Activated CD8-positive, alpha-beta memory T cell treated with anti-CD3 and anti-CD28 coated beads for 4 hours (primary cell): ENCODE results near the gene KLHDC4.
"Not testable (repeated sequence)": the region's sequence is repeated elsewhere in the genome, so short reads cannot be mapped to it uniquely, and the experiment has no call there.

Experiments
- DNase-seq, 2 donors: peaks; one replicate each; pipeline ENCODE4 v3.0.0-alpha.2; 2020; ENCODE audit warnings: low read depth in 2 of 2

Gene KLHDC4

DNA sequence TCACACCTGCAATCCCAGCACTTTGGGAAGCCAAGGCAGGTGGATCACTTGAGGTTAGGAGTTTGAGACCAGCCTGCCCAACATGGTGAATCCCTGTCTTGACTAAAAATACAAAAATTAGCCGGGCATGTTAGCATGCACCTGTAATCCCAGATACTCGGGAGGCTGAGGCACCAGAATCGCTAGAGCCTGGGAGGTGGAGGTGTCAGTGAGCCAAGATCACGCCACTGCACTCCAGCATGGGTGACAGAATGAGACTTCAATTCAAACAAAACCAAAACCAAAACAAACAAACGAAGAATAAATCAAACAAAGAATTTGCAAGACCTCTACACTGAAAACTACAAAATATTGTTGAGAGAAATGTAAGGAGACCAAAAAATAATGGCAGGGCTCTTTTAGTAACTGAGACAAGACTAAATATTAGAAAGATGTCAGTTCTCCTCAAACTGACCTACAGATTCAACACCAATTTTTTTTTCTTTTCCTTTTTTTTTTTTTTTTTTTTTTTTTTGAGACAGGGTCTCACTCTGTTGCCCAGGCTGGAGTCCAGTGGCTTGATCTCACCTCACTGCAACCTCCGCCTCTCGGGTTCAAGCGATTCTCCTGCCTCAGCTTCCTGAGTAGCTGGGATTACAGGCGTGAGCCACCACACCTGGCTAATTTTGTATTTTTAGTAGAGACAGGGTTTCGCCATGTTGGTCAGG lies 23.1 kb upstream of the KLHDC4 start:
- not testable (repeated sequence) for DNase-seq

DNA sequence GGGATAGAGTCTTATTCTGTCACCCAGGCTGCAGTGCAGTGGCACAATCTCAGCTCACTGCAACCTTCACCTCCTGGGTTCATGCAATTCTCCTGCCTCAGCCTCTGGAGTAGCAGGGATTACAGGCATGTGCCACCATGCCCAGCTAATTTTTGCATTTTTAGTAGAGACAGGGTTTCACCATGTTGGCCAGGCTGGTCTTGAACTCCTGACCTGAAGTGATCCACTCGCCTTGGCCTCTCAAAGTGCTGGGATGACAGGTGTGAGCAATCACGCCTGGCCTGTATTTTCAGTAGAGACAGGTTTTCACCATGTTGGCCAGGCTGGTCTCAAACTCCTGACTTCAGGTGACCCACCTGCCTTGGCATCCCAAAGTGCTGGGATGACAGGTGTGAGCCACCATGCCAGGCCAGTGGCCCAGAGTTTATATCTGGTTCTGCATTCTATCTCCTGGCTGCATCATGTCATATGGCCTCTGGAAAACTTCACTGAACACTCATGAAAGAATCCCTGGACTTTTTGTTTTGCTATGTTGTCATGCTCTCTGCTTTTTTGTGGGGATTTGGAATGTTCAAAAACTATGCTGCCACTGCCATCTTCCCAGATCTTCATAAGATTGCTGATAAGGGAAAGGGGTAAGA lies 21.8 kb upstream of the KLHDC4 start:
- DNase-seq, result not testable (repeated sequence)

DNA sequence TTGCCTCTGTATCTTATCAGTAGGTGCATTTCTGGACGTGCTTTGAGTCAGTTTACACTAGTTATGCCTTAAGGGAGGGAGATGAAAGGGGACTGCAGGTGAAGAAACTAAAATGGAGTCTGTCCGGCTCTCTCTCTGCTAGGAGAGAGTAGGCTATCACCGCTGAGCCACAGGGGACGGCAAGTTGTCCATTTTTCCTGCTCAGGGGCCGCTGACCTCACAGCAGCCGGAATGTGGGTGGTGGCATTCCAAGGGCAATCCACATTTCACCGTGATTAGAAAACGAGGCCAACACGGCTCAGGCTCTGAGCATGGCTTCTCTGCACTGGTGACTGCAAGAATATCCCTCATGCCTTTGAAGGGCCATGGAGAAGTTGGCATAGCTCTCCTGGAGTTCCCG lies 19.0 kb upstream of the KLHDC4 start:
- DNase-seq, result no peak

DNA sequence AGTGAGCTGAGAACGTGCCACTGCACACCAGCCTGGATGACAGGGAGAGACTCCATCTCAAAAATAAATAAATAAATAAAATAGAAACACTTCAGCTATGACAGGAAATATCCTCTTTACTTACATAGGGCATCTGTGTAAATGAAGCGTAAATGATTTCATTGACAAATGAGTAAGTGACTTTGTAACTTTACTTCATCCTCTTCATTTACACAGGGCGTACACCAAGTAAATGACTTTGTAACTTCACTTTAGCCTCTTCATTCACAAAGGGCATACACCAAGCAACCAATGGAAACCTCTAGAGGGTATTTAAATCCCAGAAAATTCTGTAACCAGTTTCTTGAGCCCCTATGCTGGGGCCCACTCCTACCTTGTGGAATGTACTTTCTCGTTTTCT lies 16.2 kb upstream of the KLHDC4 start:
- no peak for DNase-seq

DNA sequence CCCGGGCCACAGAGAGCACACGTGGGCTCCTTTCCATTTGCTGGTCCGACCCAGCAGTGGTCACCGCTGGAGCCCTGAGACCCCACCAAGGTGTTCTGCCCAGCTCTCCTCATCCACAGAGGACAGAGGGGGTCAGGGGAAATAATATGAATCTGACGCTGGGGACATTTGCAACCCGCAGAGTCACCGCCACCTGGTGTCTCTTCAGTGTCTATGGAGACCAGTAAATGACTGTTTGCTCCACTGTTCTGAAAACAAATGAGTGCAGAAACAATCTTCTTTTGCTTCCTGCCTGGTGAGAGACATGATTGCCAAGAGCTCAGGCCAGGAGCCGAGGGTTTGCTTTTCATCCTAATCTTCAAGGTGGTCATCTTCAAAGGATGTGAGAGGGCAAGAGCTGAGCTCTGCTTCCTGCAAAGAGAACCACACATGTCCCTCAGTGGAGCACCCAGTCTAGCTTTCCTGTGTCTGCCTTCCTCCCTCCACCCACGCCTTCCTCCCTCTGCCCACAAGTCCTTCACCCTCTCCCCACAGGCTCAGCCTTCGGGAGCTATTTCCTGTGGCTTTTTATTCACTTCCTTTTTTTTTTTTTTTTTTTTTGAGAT lies 14.7 kb upstream of the KLHDC4 start:
- peak; percentile 6 to 38 for DNase-seq

DNA sequence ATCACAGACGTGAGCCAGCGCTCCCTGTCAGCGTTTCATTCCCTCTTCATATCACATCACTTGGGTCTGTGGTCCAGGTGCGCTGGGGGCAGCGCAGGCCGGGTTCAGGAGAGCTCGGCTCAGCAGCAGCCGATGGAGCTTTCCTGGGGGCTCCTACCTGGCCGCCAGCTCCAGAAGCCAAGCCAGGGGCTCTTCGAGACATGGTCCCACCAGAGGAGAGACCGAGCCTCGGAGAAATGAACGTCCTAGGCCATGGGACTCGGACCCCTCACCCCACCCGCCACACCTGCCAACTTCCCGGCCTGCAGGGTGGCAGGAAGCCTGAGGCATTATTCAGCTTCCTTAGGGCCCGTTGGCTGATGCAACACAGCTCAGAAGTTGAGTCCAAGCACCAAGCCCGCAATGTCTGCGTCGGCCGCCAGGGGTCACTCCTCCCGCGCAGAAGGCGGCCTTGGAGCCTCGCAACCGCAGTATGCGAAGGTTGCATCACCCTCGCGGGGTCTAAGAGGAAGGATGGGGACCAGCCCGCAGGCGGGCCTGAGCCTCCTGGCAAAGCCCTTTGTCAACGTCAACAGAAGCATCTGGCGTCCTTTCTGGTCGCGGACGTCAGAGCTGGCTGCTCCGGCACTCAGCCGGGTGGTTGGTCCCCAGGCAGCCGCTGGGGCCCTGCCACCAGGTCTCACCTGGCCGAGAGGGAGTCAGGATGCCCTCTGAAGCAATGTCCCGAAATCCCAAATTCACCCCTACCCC lies 13.2 kb upstream of the KLHDC4 start:
- peak; percentile 87 to 93 for DNase-seq

DNA sequence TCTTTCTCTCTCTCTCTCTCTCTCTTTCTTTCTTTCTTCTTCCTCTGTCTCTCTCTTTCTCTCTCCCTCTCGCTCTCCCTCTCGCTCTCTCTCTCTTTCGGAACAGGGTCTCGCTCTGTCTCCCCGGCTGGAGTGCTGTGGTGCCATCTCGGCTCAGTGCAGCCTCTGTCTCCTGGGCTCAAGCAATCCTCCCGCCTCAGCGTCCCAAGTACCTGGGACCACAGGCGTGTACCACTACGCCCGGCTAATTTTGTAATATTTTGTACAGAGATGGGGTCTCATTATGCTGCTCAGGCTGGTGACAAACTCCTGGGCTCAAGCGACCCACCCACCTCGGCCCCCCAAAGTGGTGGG lies 12.7 kb upstream of the KLHDC4 start:
- DNase-seq, result no peak

DNA sequence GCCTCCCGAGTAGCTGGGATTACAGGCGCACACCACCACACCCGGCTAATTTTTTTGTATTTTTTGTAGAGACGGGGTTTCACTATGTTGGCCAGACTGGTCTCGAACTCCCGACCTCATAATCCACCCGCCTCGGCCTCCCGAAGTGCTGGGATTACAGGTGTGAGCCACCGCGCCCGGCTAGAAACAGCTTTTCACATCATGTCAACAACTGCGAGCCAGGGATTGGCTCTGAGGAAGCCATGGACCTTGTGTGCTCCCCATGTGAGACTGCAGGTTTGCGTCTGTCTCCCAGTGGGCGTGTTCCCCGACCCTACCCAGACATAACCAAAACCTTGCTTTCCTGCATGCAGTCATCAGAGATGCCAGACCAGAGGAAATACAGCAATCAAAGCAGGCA lies 8.1 kb upstream of the KLHDC4 start:
- DNase-seq, result not testable (repeated sequence)

DNA sequence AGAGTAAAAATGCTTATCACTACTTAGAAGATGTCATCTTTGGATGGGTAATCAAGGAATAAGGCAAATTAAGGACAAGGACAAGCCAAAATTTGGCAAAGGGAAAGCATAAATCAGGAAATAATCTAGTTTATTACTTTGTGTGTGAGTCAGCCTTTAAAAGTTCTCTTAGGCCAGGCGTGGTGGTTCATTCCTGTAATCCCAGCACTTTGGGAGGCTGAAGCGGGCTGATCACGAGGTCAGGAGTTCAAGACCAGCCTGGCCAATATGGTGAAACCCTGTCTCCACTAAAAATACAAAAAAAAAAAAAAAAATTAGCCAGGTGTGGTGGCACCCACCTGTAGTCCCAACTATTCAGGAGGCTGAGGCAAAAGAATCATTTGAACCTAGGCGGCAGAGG lies 1.7 kb upstream of the KLHDC4 start:
- not testable (repeated sequence) for DNase-seq

DNA sequence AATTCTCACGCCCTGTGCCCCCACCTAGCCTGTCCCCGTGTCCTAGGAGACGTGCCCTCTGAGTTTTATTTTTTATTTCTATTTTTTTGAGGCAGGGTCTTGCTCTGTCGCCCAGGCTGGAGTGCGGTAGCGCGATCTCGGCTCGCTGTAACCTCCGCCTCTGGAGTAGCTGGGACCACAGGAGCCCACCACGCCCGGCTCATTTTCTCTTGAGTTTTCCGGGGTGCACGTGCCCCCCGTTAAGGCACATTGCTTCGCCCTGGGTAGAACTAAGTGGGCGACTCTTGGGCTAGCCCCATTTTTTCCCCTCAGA lies 655 bp upstream of the KLHDC4 start:
- no peak for DNase-seq

DNA sequence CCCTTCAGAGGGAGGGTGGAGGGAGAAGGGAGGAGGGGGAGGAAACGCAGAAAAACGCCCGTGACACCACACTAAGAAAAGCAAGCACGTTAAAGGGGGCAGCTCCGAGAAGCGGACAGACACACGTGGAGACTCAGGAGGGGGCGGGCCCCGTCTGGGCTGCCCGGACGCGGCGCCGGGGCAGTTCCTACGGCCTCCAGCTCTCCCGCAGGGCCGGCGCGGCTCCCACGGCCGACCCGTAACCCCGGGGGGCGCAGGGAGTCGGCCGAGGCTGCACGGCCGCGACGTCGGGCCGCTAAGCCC lies 362 bp downstream of the KLHDC4 start:
- peak; percentile 52 to 54 for DNase-seq

DNA sequence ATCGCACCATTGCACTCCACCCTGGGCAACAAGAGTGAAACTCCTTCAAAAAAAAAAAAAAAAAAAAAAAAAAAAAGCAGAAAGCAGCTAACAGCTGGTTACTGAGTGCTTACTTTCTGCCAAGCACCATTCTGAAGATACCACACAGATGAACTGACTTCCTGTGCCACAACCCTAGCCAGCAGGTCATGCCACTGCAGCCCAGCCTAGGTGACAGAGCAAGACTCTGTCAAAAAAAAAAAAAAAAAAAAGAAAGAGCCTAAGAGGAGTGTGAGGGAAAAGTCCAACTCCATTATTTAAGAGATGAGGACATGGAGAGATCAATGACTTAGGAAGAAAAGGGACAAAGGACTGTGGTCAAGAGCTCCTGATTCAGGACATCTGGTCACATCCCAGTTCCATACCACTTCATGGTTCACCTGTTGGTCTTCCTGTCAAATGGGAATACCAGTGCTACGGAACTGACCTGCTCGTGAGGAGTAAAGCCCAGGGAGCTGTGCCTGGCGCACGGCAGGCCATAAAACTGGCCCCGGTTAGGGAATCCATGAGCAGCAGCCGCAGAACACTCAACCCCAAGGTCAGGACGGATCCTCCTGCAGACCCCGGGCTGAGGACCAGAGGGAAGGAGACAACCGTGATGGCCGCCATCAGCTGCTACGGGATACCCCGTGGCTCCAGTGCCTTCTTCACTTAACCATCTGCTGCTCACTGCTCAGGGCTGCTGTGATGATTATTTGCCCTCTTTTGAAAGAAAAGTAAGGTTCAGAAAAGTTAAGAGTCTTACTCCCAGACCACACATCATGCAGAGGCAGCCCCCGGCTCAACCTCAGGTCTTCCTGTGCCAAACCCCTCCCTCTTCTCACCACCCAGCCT lies 950 bp downstream of the KLHDC4 start:
- no peak for DNase-seq

DNA sequence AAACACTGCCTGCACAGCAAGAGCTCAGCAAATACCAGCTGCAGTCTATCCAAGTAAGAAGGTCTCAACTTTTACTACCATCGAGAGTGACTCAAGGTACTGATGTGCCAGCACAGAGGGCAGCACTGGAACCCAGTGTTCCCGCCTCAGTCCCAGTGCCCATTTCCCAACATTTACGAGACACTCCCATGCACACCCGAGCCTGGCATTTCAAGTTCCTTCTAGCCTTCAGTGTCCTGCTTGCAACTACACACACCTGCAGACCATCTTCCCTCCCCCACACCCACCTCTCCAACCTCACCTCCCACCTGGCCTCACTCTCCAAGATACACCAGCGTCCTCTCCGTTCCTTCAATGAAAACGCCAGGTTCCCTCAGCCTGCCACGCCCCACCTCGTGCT lies 3.2 kb downstream of the KLHDC4 start:
- DNase-seq, result no peak

DNA sequence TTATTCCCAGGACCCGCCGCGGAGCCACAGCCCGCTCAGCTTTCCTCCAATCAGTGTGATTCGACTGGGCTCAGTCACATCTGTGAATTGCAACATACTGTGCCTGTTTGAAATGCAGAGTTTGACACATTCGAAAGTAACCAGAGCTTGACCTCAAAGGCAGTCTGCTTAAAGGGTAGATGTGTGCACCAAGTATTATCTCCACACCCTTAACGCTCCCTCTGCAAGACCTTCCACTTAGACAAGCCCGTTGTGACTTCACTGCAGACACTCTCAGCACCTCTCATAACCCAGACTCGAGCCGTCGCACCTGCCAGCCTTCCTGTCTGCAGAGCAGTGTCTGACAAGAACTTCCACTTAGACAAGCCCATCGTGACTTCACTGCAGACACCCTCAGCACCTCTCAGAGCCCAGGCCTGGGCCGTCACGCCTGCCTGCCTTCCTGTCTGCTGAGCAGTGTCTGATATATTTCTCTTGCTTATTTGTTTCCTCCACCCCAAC lies 3.7 kb downstream of the KLHDC4 start:
- DNase-seq, result peak in 1 of 2 donors; percentile 26

DNA sequence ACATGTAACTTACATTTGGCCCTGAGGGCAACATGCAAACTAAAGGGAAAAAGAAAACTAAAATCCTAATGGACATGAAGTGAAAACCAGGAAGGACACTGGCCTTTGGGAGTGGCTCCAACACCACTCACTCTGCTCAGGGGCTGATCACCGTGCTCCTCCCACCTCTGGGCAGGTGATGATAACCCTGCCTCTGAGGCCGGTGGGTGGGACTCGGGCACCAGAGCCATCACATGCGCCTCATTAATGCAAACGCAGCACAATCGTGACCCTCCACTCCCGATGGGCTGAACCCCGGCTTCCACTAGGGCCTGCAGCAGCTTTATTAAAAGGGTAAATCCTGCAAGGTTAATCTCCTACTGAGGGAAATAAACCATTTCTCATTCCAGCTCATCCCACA lies 4.7 kb downstream of the KLHDC4 start:
- no peak for DNase-seq

DNA sequence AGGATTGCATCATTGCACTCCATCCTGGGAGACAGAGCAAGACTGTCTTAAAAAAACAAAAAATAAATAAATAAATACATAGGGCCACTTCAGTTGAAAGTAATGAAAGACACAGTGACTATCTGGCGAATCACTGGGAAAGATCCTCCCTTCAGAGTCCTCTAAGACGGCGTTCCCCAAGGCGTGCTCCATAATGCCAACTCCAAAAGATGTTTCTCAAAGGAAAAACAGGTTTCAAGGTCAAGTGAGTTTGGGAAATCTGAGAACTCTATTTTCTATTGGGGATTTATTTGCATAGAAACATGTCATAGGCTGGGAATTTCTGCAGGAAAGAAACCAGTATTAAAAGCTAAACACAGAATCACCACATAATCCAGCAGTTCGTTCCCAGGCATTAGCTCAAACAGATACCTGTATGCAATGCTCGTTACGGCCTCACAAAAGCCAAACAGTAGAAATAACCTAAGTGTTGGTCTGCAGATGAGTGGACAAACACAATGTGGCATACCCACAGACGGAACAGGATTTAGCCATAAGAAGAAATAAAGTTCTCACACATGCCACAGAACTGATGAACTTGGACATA lies 7.9 kb downstream of the KLHDC4 start:
- DNase-seq, result no peak

DNA sequence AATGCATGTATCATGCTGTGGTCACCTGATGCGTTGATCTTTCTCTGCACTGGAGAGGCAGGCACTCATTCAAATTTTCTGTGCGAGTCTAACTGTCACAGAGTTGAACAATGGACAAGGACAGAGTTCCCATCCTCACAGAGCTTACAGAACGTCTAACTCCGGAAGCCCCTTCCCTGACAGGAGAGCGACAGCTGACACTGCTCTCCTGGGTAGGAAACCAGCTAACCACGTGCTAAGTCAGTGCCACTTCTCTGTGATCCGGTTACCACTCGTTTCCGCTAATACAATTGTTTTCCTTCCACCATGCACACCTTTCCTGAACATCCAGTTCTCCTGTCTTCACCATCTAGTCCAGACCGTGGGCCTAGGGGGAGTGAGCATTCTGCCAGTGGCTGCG lies 11.3 kb downstream of the KLHDC4 start:
- DNase-seq, result no peak

DNA sequence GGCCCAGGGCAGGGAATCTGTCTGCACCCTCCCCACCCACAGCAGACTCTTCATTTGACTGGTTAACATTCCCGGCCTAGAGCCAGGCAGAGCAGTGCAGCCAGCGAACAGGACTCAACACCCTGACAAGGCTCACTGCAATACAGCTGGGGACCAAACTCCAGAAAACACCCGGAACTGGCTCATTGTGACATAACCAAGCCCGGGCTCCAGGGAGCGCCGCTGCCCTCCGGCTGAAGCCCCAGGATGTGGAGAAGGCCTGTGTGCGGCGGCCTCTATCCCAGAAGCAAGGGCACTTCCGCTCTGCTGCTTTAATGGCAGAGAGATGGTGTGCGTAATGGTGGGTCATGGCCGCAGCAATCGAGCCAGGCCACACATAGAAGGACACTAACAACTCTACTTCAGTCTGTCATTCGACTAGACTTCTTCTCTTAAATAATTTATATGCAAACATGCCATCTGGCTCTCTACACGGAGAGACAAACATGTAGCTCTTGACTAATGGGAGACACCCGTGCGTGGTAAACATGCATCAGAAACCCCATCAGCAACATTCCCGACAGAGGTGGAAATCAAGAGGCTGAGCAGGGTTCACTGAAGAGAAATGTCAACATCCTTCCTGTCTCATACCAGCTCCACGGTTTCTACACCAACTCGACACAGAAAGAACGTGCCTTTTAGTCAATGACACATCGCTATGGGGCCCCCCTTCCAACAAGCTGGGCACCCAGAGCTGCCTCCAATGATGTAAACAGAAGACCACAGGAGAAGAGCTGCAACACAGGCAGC lies 18.0 kb downstream of the KLHDC4 start:
- no peak for DNase-seq

DNA sequence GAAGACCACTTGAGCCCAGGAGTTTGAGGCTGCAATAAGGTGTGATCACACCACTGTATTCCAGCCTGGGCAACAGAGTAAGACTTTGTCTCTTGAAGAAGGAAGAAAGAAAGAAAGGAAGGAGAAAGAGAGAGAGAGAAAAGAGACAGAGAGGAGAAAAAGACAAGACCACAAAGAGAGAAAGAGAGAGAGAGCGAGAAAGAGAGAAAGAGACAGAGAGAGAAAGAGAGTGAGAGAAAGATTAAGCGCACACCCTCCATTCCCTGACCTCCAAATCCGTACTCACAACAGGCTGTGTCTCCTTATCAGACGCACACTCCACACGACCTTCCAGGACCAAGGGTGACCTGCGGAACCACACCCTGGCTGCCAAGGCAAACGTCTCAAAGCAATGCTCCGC lies 19.6 kb downstream of the KLHDC4 start:
- no peak for DNase-seq

DNA sequence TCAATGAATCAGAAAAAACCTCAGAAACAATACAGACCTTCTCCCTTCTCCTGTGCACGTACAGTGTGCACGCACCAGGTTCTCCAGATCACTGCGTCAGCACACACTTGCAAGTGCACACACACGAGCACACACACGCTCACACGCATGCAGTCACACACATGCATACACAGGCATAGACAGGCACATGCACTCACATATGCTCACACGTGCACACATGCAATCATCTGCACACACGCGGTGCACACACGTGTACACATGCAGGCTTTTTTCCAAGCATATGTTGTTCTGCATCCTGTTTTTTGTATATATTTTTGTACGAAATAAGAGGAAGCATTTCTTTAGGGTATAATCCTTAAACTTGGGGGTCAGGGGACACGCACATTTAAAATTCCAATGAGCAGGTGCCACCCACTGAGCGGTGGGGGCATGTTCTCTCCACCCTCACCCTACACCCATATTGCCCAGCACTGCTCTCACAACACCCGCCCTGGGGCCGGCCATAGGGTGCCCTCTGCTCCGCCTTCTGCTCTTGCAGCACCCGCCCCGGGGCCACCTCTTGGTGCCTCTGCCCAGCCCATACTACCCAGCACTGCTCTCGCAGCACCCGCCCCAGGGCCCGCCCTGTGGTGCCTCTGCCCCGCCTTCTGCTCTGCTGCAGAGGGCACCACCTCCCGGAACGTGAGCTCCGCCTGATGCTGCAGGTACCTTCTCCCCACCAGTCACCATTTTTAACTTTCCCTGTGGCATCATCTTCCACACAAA lies 20.9 kb downstream of the KLHDC4 start:
- DNase-seq, result no peak
